Left ventricle myocardium superior (tissue), 1 donor: Measurements from ENCODE around the gene NEK7. TPM values are rescaled to one million over a fixed set of nuclear protein-coding genes. Genes with fewer than 3 reads are reported as not detected.
"Not testable (repeated sequence)": the region's sequence is repeated elsewhere in the genome, so short reads cannot be mapped to it uniquely, and the experiment has no call there.

ENCODE experiments used
- ATAC-seq: fragments of 200-7000 bp; cut with Tn5 transposase; one replicate; pipeline ENCODE4 v1.9.1; 2020; ENCODE audit warnings: mild to moderate bottlenecking, moderate library complexity
- DNase-seq: peaks from one replicate; pipeline ENCODE4 v3.0.0-alpha.2; 2020
- intact Hi-C: fragments of 100-400 bp; cut with micrococcal nuclease; formaldehyde crosslinking; loops from one replicate; pipeline ENCODE4 v1.11.0; 2022
- total RNA-seq: library from RNA; stranded (reverse); fragmentation: NEBNext Ultra II Directional; extraction: Animal tissue kit (Norgen Biotek cat#: 25700); gene quantifications from one replicate; pipeline ENCODE4 v1.2.1, GENCODE V29; 2021
- donor health status: DM: no; HTN: yes; CAD: no; lungs with severe emphysema.

The NEK7 gene
- total RNA-seq, 1 donor from 2014 or later: 215 TPM

- DNase-seq (no peak), ATAC-seq (no peak)
- intact Hi-C loops: no loop called here
Observed at GRCh38 chr1:198300451-198300850, 143.7 kb downstream of the NEK7 start.

- no peak for ATAC-seq
- no peak for DNase-seq
- intact Hi-C loops: no loop called here
Observed at GRCh38 chr1:198304431-198304830, 147.6 kb downstream of the NEK7 start.

GRCh38 chr1:198314817-198315216, 158.0 kb downstream of the NEK7 start:
- ATAC-seq, intact Hi-C loops: not testable (repeated sequence)

GRCh38 chr1:198315331-198315730, 158.5 kb downstream of the NEK7 start:
- ATAC-seq, DNase-seq, intact Hi-C loops: not testable (repeated sequence)

More at GRCh38 chr1:198314817-198315216, 158.0 kb downstream of the NEK7 start:
- peak; percentile 16 for DNase-seq

GRCh38 chr1:198316546-198317100, 159.8 kb downstream of the NEK7 start:
- intact Hi-C loops: no loop called here
- DNase-seq: no peak
- ATAC-seq: no peak

GRCh38 chr1:198318085-198318484, 161.3 kb downstream of the NEK7 start:
- intact Hi-C loops: no loop called here
- DNase-seq (no peak), ATAC-seq (no peak)

GRCh38 chr1:198320759-198321158, 164.0 kb downstream of the NEK7 start:
- ATAC-seq (no peak), DNase-seq (no peak)
- intact Hi-C loops: no loop called here

- no peak for ATAC-seq
- DNase-seq: no peak
- intact Hi-C loops: no loop called here
Observed at GRCh38 chr1:198326232-198326631, 169.4 kb downstream of the NEK7 start.

- DNase-seq (no peak), ATAC-seq (no peak)
- intact Hi-C loops: no loop called here
Observed at GRCh38 chr1:198326915-198327314, 170.1 kb downstream of the NEK7 start.

- ATAC-seq: no peak
- no peak for DNase-seq
- intact Hi-C loops: no loop called here
Observed at GRCh38 chr1:198328458-198329032, 171.7 kb downstream of the NEK7 start.

GRCh38 chr1:198330982-198331615, 174.3 kb downstream of the NEK7 start:
- ATAC-seq: no peak

GRCh38 chr1:198333744-198334143, 176.9 kb downstream of the NEK7 start:
- intact Hi-C loops: no loop called here
- ATAC-seq: no peak

More at GRCh38 chr1:198330982-198331615, 174.3 kb downstream of the NEK7 start:
- DNase-seq: no peak
- intact Hi-C loops: no loop called here

GRCh38 chr1:198335663-198336062, 178.9 kb downstream of the NEK7 start:
- ATAC-seq (no peak), DNase-seq (no peak)
- intact Hi-C loops: no loop called here

More at GRCh38 chr1:198333744-198334143, 176.9 kb downstream of the NEK7 start:
- DNase-seq: no peak

- intact Hi-C loops: no loop called here
Observed at GRCh38 chr1:198337886-198338285, 181.1 kb downstream of the NEK7 start.

GRCh38 chr1:198340139-198340538, 183.3 kb downstream of the NEK7 start:
- intact Hi-C loops: no loop called here
- no peak for ATAC-seq
- DNase-seq: no peak

More at GRCh38 chr1:198337886-198338285, 181.1 kb downstream of the NEK7 start:
- DNase-seq (no peak), ATAC-seq (no peak)

GRCh38 chr1:198346178-198346577, 189.4 kb downstream of the NEK7 start:
- intact Hi-C loops: no loop called here
- ATAC-seq (no peak), DNase-seq (no peak)

GRCh38 chr1:198350456-198350855, 193.7 kb downstream of the NEK7 start:
- ATAC-seq (no peak), DNase-seq (no peak)
- intact Hi-C loops: no loop called here

GRCh38 chr1:198352975-198353695, 196.3 kb downstream of the NEK7 start:
- DNase-seq: no peak
- no peak for ATAC-seq
- intact Hi-C loops: no loop called here

- intact Hi-C loops: no loop called here
- ATAC-seq (no peak), DNase-seq (no peak)
Observed at GRCh38 chr1:198357937-198358336, 201.1 kb downstream of the NEK7 start.

GRCh38 chr1:198359024-198359653, 202.3 kb downstream of the NEK7 start:
- no peak for DNase-seq
- intact Hi-C loops: no loop called here
- no peak for ATAC-seq
